Measurements from ENCODE around the gene PAX3.

- TF ChIP-seq POLR2A (IDR thresholded peaks at IDR 0.05) = no peak
- TF ChIP-seq, protein P1, sequence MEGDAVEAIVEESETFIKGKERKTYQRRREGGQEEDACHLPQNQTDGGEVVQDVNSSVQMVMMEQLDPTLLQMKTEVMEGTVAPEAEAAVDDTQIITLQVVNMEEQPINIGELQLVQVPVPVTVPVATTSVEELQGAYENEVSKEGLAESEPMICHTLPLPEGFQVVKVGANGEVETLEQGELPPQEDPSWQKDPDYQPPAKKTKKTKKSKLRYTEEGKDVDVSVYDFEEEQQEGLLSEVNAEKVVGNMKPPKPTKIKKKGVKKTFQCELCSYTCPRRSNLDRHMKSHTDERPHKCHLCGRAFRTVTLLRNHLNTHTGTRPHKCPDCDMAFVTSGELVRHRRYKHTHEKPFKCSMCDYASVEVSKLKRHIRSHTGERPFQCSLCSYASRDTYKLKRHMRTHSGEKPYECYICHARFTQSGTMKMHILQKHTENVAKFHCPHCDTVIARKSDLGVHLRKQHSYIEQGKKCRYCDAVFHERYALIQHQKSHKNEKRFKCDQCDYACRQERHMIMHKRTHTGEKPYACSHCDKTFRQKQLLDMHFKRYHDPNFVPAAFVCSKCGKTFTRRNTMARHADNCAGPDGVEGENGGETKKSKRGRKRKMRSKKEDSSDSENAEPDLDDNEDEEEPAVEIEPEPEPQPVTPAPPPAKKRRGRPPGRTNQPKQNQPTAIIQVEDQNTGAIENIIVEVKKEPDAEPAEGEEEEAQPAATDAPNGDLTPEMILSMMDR (IDR thresholded peaks at IDR 0.05) = no peak
Measured at GRCh38 chr2:222271854-222272253, 26.9 kb downstream of the PAX3 start.

Measured in prostate gland (tissue), 2 donors.